GM19035 (cell line): Measurements from ENCODE around the gene SMIM20.
"Not testable (repeated sequence)": the region's sequence is repeated elsewhere in the genome, so short reads cannot be mapped to it uniquely, and the experiment has no call there.

Experiments used
- ATAC-seq: cut with Tn5 transposase; IDR thresholded peaks from one replicate; pipeline ENCODE4 v1.9.1; 2021; ENCODE audit not compliant: unreplicated experiment

SMIM20 gene

GRCh38 chr4:25913851-25914669 lies at the start of gene SMIM20:
Gene SMIM20 (plus strand): TSS chr4:25914220. CDS start chr4:25914314, 94 bp downstream.
- ATAC-seq: peak; percentile 92

GRCh38 chr4:25865586-25865985 lies 48.4 kb upstream of the SMIM20 start:
- ATAC-seq: no peak

- ATAC-seq: not testable (repeated sequence)
Measured at GRCh38 chr4:25866401-25866800, 47.6 kb upstream of the SMIM20 start.

GRCh38 chr4:25867781-25868294 lies 46.2 kb upstream of the SMIM20 start:
- no peak for ATAC-seq

- peak; percentile 43 for ATAC-seq
Measured at GRCh38 chr4:25870081-25870480, 43.9 kb upstream of the SMIM20 start.

GRCh38 chr4:25872851-25873631 lies 41.0 kb upstream of the SMIM20 start:
- no peak for ATAC-seq

- ATAC-seq: no peak
Measured at GRCh38 chr4:25873632-25874129, 40.3 kb upstream of the SMIM20 start.

- ATAC-seq: peak; percentile 30
Measured at GRCh38 chr4:25874655-25875054, 39.4 kb upstream of the SMIM20 start.

- peak; percentile 57 for ATAC-seq
Measured at GRCh38 chr4:25875281-25875745, 38.7 kb upstream of the SMIM20 start.

- no peak for ATAC-seq
Measured at GRCh38 chr4:25878676-25879075, 35.3 kb upstream of the SMIM20 start.

- ATAC-seq: no peak
Measured at GRCh38 chr4:25879091-25879584, 34.9 kb upstream of the SMIM20 start.

GRCh38 chr4:25879587-25879986 lies 34.4 kb upstream of the SMIM20 start:
- ATAC-seq: no peak

GRCh38 chr4:25879991-25880651 lies 33.9 kb upstream of the SMIM20 start:
- ATAC-seq: peak; percentile 50

- ATAC-seq: no peak
Measured at GRCh38 chr4:25881193-25881592, 32.8 kb upstream of the SMIM20 start.

GRCh38 chr4:25882226-25882625 lies 31.8 kb upstream of the SMIM20 start:
- no peak for ATAC-seq

- ATAC-seq: no peak
Measured at GRCh38 chr4:25883565-25883964, 30.5 kb upstream of the SMIM20 start.

GRCh38 chr4:25884031-25884782 lies 29.8 kb upstream of the SMIM20 start:
- ATAC-seq: peak; percentile 48

GRCh38 chr4:25888781-25889180 lies 25.2 kb upstream of the SMIM20 start:
- no peak for ATAC-seq

- ATAC-seq: no peak
Measured at GRCh38 chr4:25889589-25890503, 24.2 kb upstream of the SMIM20 start.
